Sigmoid colon (tissue), 7 donors: ENCODE data around the gene NTF3. TPM values are rescaled to one million over a fixed set of nuclear protein-coding genes. Genes with fewer than 3 reads are reported as not detected.

Source experiments
- DNase-seq: peaks from one replicate; pipeline ENCODE4 v3.0.0-alpha.2; 2019
- H3K27ac ChIP-seq, 4 donors: fragments of 200-600 bp; sonication (generic); one replicate each; pipeline ENCODE4 v1.5.1; 2016 to 2019; ENCODE audit warnings: mild to moderate bottlenecking in 1 of 4
- H3K27me3 ChIP-seq, 3 donors: fragments of 200-600 bp; sonication (generic); one replicate each; pipeline ENCODE4 v1.5.1; 2019; ENCODE audit warnings: mild to moderate bottlenecking in 1 of 3
- H3K36me3 ChIP-seq, 4 donors: fragments of 200-600 bp; sonication (generic); one replicate each; pipeline ENCODE4 v1.5.1; 2016 to 2019
- H3K4me1 ChIP-seq, 4 donors: fragments of 200-600 bp; sonication (generic); one replicate each; pipeline ENCODE4 v1.5.1; 2017 to 2019
- H3K4me3 ChIP-seq, 4 donors: fragments of 200-600 bp; sonication (generic); one replicate each; pipeline ENCODE4 v1.5.1; 2017 to 2019; ENCODE audit warnings: mild to moderate bottlenecking in 2 of 4, moderate library complexity in 1 of 4
- H3K9me3 ChIP-seq, 4 donors: fragments of 200-600 bp in 3 of 4; sonication (generic) in 3 of 4; one replicate each; pipeline versions ENCODE4 v1.5.1 to v1.6.1; 2013 to 2019
- CTCF ChIP-seq, 4 experiments: fragments of 450-650 bp in 3 of 4; fragments of 200-600 bp in 1 of 4; IDR thresholded peaks; one replicate each; pipeline ENCODE4 v1.5.1; 2016 to 2019; ENCODE audit warnings: antibody characterized with exemption in 4 of 4, mild to moderate bottlenecking in 3 of 4, moderate library complexity in 2 of 4
- EP300 ChIP-seq, 4 donors: sonication (generic); formaldehyde crosslinking; IDR thresholded peaks; one replicate each; pipeline ENCODE4 v1.6.1; 2017; ENCODE audit warnings: antibody characterized with exemption in 4 of 4
- POLR2A ChIP-seq, 2 donors: fragments of 450-650 bp; IDR thresholded peaks; one replicate each; pipeline ENCODE4 v1.6.1; 2016; ENCODE audit warnings: antibody characterized with exemption in 2 of 2, mild to moderate bottlenecking in 2 of 2, moderate library complexity in 2 of 2
- POLR2AphosphoS5 ChIP-seq, 4 donors: sonication (generic); formaldehyde crosslinking; IDR thresholded peaks; one replicate each; pipeline ENCODE4 v1.6.1; 2017; ENCODE audit warnings: antibody characterized with exemption in 4 of 4
- WGBS, 2 donors: extraction: QIAGEN DNeasy Blood & Tissue Kit; methylation state at CpG; one replicate each; pipeline ENCODE4 v1.1.7; 2013; 5-methylcytosine and 5-hydroxymethylcytosine counted together
- intact Hi-C: fragments of 100-400 bp; cut with DNase I; formaldehyde crosslinking; loops from one replicate; pipeline ENCODE4 v1.15.1; 2023
- polyA plus RNA-seq, 3 donors: library from polyadenylated mRNA; stranded (reverse); fragments of 200-250 nt; gene quantifications; one replicate each; pipeline ENCODE4 v1.2.3, GENCODE V29; 2013
- total RNA-seq, 4 donors: library from RNA; depleted of rRNA; stranded (reverse); fragments of >200 nt; gene quantifications; one replicate each; pipeline ENCODE4 v1.1.0, GENCODE V29; 2016
- donor health status: healthy with polysubstance abuse.
- donor health status: Bipolar disorder and iron deficiency.
- donor health status: healthy.

NTF3 gene
- total and polyA plus RNA-seq, 7 donors, result 0.71 to 1.8 (median 0.95) TPM; not detected in 2

- intact Hi-C loops, result loop anchor here (5.0 kb wide), 1 partner anchor 272 kb away; no protein-coding TSS in a partner anchor
- H3K27me3 ChIP-seq, result peaks cover 0 to 29% (median 0%) of the 10 kb centered on the region in 3 donors
- H3K4me3 ChIP-seq, result no peak overlapping the region
- no peak for DNase-seq
- TF ChIP-seq POLR2AphosphoS5 (IDR thresholded peaks at IDR 0.05) (no peak), CTCF (IDR thresholded peaks at IDR 0.05) (no peak), EP300 (IDR thresholded peaks at IDR 0.05) (no peak), POLR2A (IDR thresholded peaks at IDR 0.05) (no peak)
- 82 to 86% methylated on average over 6 of the region's 6 CpGs for WGBS, 2 donors
- H3K27ac ChIP-seq, result no peak overlapping the region
- H3K9me3 ChIP-seq, result no peaks in the 10 kb centered on the region
- peaks cover 0 to 7% (median 1%) of the 10 kb centered on the region in 4 donors for H3K4me1 ChIP-seq
- H3K36me3 ChIP-seq, result no peaks in the 10 kb centered on the region
These were observed 12.6 kb downstream of the NTF3 start for GRCh38 chr12:5444520-5444919.

- Histone ChIP-seq H3K4me1 (peaks cover 0 to 10% (median 1%) of the 10 kb centered on the region in 4 donors), H3K9me3 (no peaks in the 10 kb centered on the region), H3K36me3 (no peaks in the 10 kb centered on the region), H3K4me3 (no peak overlapping the region), H3K27ac (no peak overlapping the region), H3K27me3 (peaks cover 0 to 40% (median 0%) of the 10 kb centered on the region in 3 donors)
- intact Hi-C loops, result no loop called here
- TF ChIP-seq CTCF (IDR thresholded peaks at IDR 0.05), result no peak
- TF ChIP-seq POLR2AphosphoS5 (IDR thresholded peaks at IDR 0.05), result no peak
- no peak for TF ChIP-seq POLR2A (IDR thresholded peaks at IDR 0.05)
- 71 to 83% methylated on average over 5 of the region's 5 CpGs for WGBS, 2 donors
- no peak for DNase-seq
These were observed 15.4 kb downstream of the NTF3 start for GRCh38 chr12:5447320-5447719.

- DNase-seq, result no peak
- no peak overlapping the region for H3K4me3 ChIP-seq
- intact Hi-C loops, result no loop called here
- H3K36me3 ChIP-seq, result no peaks in the 10 kb centered on the region
- TF ChIP-seq EP300 (IDR thresholded peaks at IDR 0.05), result no peak
- no peak for TF ChIP-seq CTCF (IDR thresholded peaks at IDR 0.05)
- TF ChIP-seq POLR2AphosphoS5 (IDR thresholded peaks at IDR 0.05), result no peak
- no peak for TF ChIP-seq POLR2A (IDR thresholded peaks at IDR 0.05)
- H3K4me1 ChIP-seq, result peaks cover 0 to 10% (median 2%) of the 10 kb centered on the region in 4 donors
- no peak overlapping the region for H3K27ac ChIP-seq
- peaks cover 0 to 48% (median 0%) of the 10 kb centered on the region in 3 donors for H3K27me3 ChIP-seq
- 87 to 93% methylated on average over 1 of the region's 1 CpG for WGBS, 2 donors
- H3K9me3 ChIP-seq, result no peaks in the 10 kb centered on the region
These were observed 19.3 kb downstream of the NTF3 start for GRCh38 chr12:5451251-5451650.

- H3K9me3 ChIP-seq, result no peaks in the 10 kb centered on the region
- WGBS, 2 donors, result 91 to 92% methylated on average over 9 of the region's 9 CpGs
- H3K27ac ChIP-seq, result no peak overlapping the region
- DNase-seq, result no peak
- H3K4me1 ChIP-seq, result peaks cover 0 to 18% (median 9%) of the 10 kb centered on the region in 4 donors
- H3K36me3 ChIP-seq, result no peaks in the 10 kb centered on the region
- H3K27me3 ChIP-seq, result peaks cover 0 to 52% (median 0%) of the 10 kb centered on the region in 3 donors
- TF ChIP-seq CTCF (IDR thresholded peaks at IDR 0.05) (no peak), POLR2A (IDR thresholded peaks at IDR 0.05) (no peak), POLR2AphosphoS5 (IDR thresholded peaks at IDR 0.05) (no peak), EP300 (IDR thresholded peaks at IDR 0.05) (no peak)
- H3K4me3 ChIP-seq, result no peak overlapping the region
- intact Hi-C loops, result no loop called here
These were observed 20.7 kb downstream of the NTF3 start for GRCh38 chr12:5452569-5452968.

GRCh38 chr12:5453466-5453865 is 21.6 kb downstream of the NTF3 start:
- TF ChIP-seq POLR2AphosphoS5 (IDR thresholded peaks at IDR 0.05) (no peak), CTCF (IDR thresholded peaks at IDR 0.05) (no peak), EP300 (IDR thresholded peaks at IDR 0.05) (no peak), POLR2A (IDR thresholded peaks at IDR 0.05) (no peak)
- Histone ChIP-seq H3K9me3 (no peaks in the 10 kb centered on the region), H3K4me3 (no peak overlapping the region), H3K27me3 (peaks cover 0 to 43% (median 0%) of the 10 kb centered on the region in 3 donors), H3K36me3 (no peaks in the 10 kb centered on the region), H3K27ac (no peak overlapping the region), H3K4me1 (peaks cover 0 to 18% (median 9%) of the 10 kb centered on the region in 4 donors)
- 48 to 72% methylated on average over 5 of the region's 5 CpGs for WGBS, 2 donors
- no peak for DNase-seq
- intact Hi-C loops, result no loop called here
